ENCODE results near the gene RABL3.

Gene RABL3

DNA sequence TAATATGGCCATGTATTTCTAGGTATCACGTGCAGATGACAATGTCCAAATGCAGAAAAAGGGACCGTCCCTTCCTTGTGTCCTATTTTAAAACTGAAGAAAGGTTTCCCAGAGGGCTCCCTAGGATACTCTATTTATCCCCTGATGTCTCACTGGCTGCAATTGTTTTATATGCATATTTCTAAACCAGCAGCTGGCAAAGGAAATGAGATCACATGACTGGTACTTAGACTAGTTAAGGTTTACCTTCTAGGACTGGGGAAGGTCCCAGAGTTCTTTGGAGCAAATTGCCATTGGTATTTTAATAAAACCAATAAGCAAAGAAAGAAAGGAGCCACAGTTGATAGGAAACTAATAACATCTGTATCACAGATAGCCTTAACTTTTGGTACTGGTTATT lies 29.8 kb upstream of the RABL3 start:
- DNase-seq (ENCODE audit: low read depth in 1 of 2, low spot score in 1 of 2) = no peak

DNA sequence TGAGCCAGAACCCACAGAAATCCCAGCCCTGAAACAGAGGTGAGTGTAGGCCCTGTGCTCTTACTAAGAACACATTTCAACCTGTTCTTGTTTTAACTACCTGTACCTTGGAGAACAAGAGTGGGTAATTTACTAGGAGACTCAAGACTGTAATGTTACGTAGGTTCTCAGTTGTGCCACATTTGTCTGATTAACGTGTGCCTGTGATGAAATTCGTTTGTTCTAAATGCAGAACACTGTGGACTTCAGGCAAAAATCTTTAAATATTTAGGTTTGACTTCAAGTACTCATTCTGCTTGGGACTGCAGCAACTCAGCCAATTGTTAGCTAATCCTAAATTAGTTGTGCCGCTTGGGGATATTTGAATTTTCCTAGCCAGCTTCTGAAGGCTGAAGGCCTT lies 28.6 kb upstream of the RABL3 start:
- Histone ChIP-seq H3K27ac (replicated peaks) (no peak overlapping the region), H3K27me3 (ENCODE audit: insufficient read depth, poor library complexity, severe bottlenecking) (no peaks in the 10 kb centered on the region), H3K4me3 (replicated peaks; ENCODE audit: insufficient read depth, low read length) (no peak overlapping the region)
- no peak for DNase-seq (ENCODE audit: low read depth in 1 of 2, low spot score in 1 of 2)
- no peak for TF ChIP-seq GABPA (IDR thresholded peaks at IDR 0.05; ENCODE audit: low read depth)
- TF ChIP-seq SPI1 (IDR thresholded peaks at IDR 0.05; ENCODE audit: borderline replicate concordance, low read depth) = no peak
- TF ChIP-seq POLR2AphosphoS5 (IDR thresholded peaks at IDR 0.05; ENCODE audit: low read depth) = no peak
- TF ChIP-seq, protein P1, sequence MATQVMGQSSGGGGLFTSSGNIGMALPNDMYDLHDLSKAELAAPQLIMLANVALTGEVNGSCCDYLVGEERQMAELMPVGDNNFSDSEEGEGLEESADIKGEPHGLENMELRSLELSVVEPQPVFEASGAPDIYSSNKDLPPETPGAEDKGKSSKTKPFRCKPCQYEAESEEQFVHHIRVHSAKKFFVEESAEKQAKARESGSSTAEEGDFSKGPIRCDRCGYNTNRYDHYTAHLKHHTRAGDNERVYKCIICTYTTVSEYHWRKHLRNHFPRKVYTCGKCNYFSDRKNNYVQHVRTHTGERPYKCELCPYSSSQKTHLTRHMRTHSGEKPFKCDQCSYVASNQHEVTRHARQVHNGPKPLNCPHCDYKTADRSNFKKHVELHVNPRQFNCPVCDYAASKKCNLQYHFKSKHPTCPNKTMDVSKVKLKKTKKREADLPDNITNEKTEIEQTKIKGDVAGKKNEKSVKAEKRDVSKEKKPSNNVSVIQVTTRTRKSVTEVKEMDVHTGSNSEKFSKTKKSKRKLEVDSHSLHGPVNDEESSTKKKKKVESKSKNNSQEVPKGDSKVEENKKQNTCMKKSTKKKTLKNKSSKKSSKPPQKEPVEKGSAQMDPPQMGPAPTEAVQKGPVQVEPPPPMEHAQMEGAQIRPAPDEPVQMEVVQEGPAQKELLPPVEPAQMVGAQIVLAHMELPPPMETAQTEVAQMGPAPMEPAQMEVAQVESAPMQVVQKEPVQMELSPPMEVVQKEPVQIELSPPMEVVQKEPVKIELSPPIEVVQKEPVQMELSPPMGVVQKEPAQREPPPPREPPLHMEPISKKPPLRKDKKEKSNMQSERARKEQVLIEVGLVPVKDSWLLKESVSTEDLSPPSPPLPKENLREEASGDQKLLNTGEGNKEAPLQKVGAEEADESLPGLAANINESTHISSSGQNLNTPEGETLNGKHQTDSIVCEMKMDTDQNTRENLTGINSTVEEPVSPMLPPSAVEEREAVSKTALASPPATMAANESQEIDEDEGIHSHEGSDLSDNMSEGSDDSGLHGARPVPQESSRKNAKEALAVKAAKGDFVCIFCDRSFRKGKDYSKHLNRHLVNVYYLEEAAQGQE (IDR thresholded peaks at IDR 0.05; ENCODE audit: insufficient replicate concordance, low read depth) = no peak
- TF ChIP-seq, protein P2, sequence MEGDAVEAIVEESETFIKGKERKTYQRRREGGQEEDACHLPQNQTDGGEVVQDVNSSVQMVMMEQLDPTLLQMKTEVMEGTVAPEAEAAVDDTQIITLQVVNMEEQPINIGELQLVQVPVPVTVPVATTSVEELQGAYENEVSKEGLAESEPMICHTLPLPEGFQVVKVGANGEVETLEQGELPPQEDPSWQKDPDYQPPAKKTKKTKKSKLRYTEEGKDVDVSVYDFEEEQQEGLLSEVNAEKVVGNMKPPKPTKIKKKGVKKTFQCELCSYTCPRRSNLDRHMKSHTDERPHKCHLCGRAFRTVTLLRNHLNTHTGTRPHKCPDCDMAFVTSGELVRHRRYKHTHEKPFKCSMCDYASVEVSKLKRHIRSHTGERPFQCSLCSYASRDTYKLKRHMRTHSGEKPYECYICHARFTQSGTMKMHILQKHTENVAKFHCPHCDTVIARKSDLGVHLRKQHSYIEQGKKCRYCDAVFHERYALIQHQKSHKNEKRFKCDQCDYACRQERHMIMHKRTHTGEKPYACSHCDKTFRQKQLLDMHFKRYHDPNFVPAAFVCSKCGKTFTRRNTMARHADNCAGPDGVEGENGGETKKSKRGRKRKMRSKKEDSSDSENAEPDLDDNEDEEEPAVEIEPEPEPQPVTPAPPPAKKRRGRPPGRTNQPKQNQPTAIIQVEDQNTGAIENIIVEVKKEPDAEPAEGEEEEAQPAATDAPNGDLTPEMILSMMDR (IDR thresholded peaks at IDR 0.05; ENCODE audit: insufficient read depth, low read length) = no peak

More for the DNA sequence above, 29.8 kb upstream of the RABL3 start:
- Histone ChIP-seq H3K27me3 (ENCODE audit: insufficient read depth, poor library complexity, severe bottlenecking) (no peaks in the 10 kb centered on the region), H3K27ac (replicated peaks) (no peak overlapping the region), H3K4me3 (replicated peaks; ENCODE audit: insufficient read depth, low read length) (no peak overlapping the region)
- TF ChIP-seq POLR2AphosphoS5 (IDR thresholded peaks at IDR 0.05; ENCODE audit: low read depth) (no peak), SPI1 (IDR thresholded peaks at IDR 0.05; ENCODE audit: borderline replicate concordance, low read depth) (no peak), GABPA (IDR thresholded peaks at IDR 0.05; ENCODE audit: low read depth) (no peak)
- TF ChIP-seq, protein P2 (IDR thresholded peaks at IDR 0.05; ENCODE audit: insufficient read depth, low read length) = no peak
- TF ChIP-seq, protein P1 (IDR thresholded peaks at IDR 0.05; ENCODE audit: insufficient replicate concordance, low read depth) = no peak

DNA sequence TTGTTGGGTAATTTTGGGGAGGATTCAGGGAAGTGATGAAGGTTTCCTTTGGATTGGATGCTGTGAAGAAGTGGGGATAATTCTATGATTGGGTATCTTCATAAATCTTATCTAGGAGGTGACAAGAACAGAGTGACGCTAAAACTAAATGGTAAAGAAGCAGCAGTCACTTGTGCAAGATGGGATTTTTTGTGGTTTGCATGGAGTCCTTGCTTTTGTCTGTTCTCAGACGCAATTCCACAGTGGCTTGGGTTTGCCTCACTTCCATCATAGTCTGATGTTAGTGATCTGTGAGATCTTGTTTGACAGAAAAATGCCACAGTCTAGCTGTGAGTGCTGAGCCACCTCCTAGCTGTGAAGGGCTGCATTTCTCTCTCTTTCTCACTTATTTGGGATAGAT lies 27.1 kb upstream of the RABL3 start:
- TF ChIP-seq, protein P2 (IDR thresholded peaks at IDR 0.05; ENCODE audit: insufficient read depth, low read length) = no peak
- no peak for TF ChIP-seq SPI1 (IDR thresholded peaks at IDR 0.05; ENCODE audit: borderline replicate concordance, low read depth)
- no peak for TF ChIP-seq POLR2AphosphoS5 (IDR thresholded peaks at IDR 0.05; ENCODE audit: low read depth)
- Histone ChIP-seq H3K4me3 (replicated peaks; ENCODE audit: insufficient read depth, low read length) (no peak overlapping the region), H3K27ac (replicated peaks) (no peak overlapping the region), H3K27me3 (ENCODE audit: insufficient read depth, poor library complexity, severe bottlenecking) (no peaks in the 10 kb centered on the region)
- DNase-seq (ENCODE audit: low read depth in 1 of 2, low spot score in 1 of 2) = no peak

DNA sequence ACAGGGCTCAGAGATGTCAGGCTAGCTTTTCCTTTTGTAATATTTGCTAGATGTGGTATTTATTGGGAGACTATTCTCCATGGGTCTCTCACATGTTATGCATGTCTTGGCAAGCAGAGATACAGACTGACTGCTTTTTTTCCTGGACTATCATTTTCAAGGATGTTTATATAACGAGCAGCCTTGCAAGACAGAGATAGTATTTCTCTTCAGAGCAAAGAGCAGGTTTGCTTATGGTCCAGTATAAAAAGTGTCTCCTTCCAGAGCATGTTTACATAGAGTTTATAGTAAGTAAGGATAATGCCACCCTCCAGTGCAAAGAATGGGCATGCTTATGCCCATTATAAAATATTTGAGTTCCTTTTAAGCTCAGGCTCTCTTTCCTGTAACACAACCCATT lies 24.8 kb upstream of the RABL3 start:
- Histone ChIP-seq H3K27me3 (ENCODE audit: insufficient read depth, poor library complexity, severe bottlenecking) (no peaks in the 10 kb centered on the region), H3K27ac (replicated peaks) (no peak overlapping the region), H3K4me3 (replicated peaks; ENCODE audit: insufficient read depth, low read length) (no peak overlapping the region)
- no peak for DNase-seq (ENCODE audit: low read depth in 1 of 2, low spot score in 1 of 2)
- TF ChIP-seq POLR2AphosphoS5 (IDR thresholded peaks at IDR 0.05; ENCODE audit: low read depth) = no peak
- TF ChIP-seq, protein P2 (IDR thresholded peaks at IDR 0.05; ENCODE audit: insufficient read depth, low read length) = no peak

All from HL-60 (cell line).